HCT116 (cell line): Measurements from ENCODE around the gene ACY1. TPM values are rescaled to one million over a fixed set of nuclear protein-coding genes. Genes with fewer than 3 reads are reported as not detected.

Experiments
- ATAC-seq: fragments of 200-7000 bp; cut with Tn5 transposase; 2 replicates; pipeline ENCODE4 v1.9.1; 2020; ENCODE audit warnings: mild to moderate bottlenecking, moderate library complexity
- BruUV-seq: library from RNA; stranded (reverse); fragments of 400-500 nt; replicated peaks from 2 replicates; lab custom pipeline; 2021; lab: Mats Ljungman, UMichigan
- CTCF ChIA-PET: fragments of 300-600 bp; sonication (Branson Sonifier 250); formaldehyde crosslinking; loops from one replicate; lab custom pipeline; 2021; ENCODE audit warnings: antibody characterized with exemption; lab: Charles Lee
- POLR2A ChIA-PET: fragments of 300-600, 350-600 bp; sonication (Branson Sonifier 250); formaldehyde crosslinking; loops from one replicate; lab custom pipeline; 2021; ENCODE audit warnings: antibody characterized with exemption; lab: Charles Lee
- RAD21 ChIA-PET, 2 experiments: fragments of 300-600 bp; sonication (Branson Sonifier 250); formaldehyde crosslinking; loops; one replicate each; lab custom pipeline; 2023; ENCODE audit warnings: low total read pairs in 2 of 2; ENCODE audit not compliant: uncharacterized antibody in 2 of 2, unreplicated experiment in 2 of 2, low non-redundant PET in 1 of 2; lab: Charles Lee
- DNase-seq: peaks from one replicate; pipeline ENCODE4 v3.0.0-alpha.2; 2010; ENCODE audit warnings: low read depth, low spot score
- H2AFZ ChIP-seq: fragments of 200-600 bp; shearing (Covaris generic), sonication (generic); 2 replicates; pipeline ENCODE4 v1.6.1; 2017; ENCODE audit warnings: low read depth, mixed run types, mixed read lengths, antibody characterized with exemption, low read length; ENCODE audit not compliant: poor library complexity, severe bottlenecking
- H3K27ac ChIP-seq: 2 replicates; pipeline ENCODE4 v1.5.1; 2012; ENCODE audit warnings: low read depth, low read length
- H3K27me3 ChIP-seq: fragments of 200-600 bp; sonication (generic); 2 replicates; pipeline ENCODE4 v1.6.1; 2016; ENCODE audit warnings: mixed run types, low read length, mixed read lengths; ENCODE audit not compliant: insufficient read depth
- H3K36me3 ChIP-seq, 2 experiments: fragments of 200-500 bp in 1 of 2; fragments of 200-600 bp in 1 of 2; sonication (Bioruptor generic) in 1 of 2; sonication (generic) in 1 of 2; 2 replicates each; pipeline versions ENCODE4 v1.5.1 to v1.6.1; 2014 to 2016; ENCODE audit warnings: low read length in 2 of 2, inconsistent platforms in 1 of 2, mixed read lengths in 1 of 2, mixed run types in 1 of 2; ENCODE audit not compliant: insufficient read depth in 2 of 2, control insufficient read depth in 1 of 2
- H3K4me1 ChIP-seq, 2 experiments: fragments of 200-600 bp in 1 of 2; sonication (generic) in 1 of 2; 2 replicates each; pipeline versions ENCODE4 v1.5.1 to v1.6.1; 2012 to 2017; ENCODE audit warnings: low read length in 2 of 2, inconsistent platforms in 1 of 2, mild to moderate bottlenecking in 1 of 2, mixed read lengths in 1 of 2, mixed run types in 1 of 2, moderate library complexity in 1 of 2; ENCODE audit not compliant: insufficient read depth in 2 of 2, control insufficient read depth in 1 of 2
- H3K4me2 ChIP-seq: fragments of 200-600 bp; sonication (generic); 2 replicates; pipeline ENCODE4 v1.6.1; 2017; ENCODE audit warnings: mixed run types, low read length, mixed read lengths
- H3K4me3 ChIP-seq, 2 experiments: fragments of 200-600 bp in 1 of 2; sonication (generic) in 1 of 2; replicated peaks in 1 of 2; 2 replicates each; pipeline ENCODE4 v1.5.1; 2011 to 2016; ENCODE audit warnings: low read length in 2 of 2, control low read depth in 1 of 2, low read depth in 1 of 2, mild to moderate bottlenecking in 1 of 2, mixed read lengths in 1 of 2, mixed run types in 1 of 2
- H3K79me2 ChIP-seq: fragments of 200-600 bp; sonication (generic); 2 replicates; pipeline ENCODE4 v1.6.1; 2017; ENCODE audit warnings: mild to moderate bottlenecking, mixed run types, low read length, moderate library complexity, mixed read lengths; ENCODE audit not compliant: insufficient read depth
- H3K9ac ChIP-seq: fragments of 200-600 bp; sonication (generic); 2 replicates; pipeline ENCODE4 v1.6.1; 2016; ENCODE audit warnings: low read length, mixed read lengths
- H3K9me2 ChIP-seq: fragments of 200-600 bp; sonication (generic), shearing (Covaris generic); 2 replicates; pipeline ENCODE4 v1.6.1; 2017; ENCODE audit warnings: mixed run types, mild to moderate bottlenecking, moderate library complexity; ENCODE audit not compliant: insufficient read depth
- H3K9me3 ChIP-seq, 2 experiments: fragments of 200-500 bp in 1 of 2; fragments of 200-600 bp in 1 of 2; sonication (Bioruptor generic) in 1 of 2; sonication (generic) in 1 of 2; 2 replicates each; pipeline ENCODE4 v1.6.1; 2014 to 2017; ENCODE audit warnings: low read length in 2 of 2, mixed read lengths in 2 of 2, inconsistent platforms in 1 of 2, low read depth in 1 of 2, mild to moderate bottlenecking in 1 of 2, mixed run types in 1 of 2, moderate library complexity in 1 of 2; ENCODE audit not compliant: control insufficient read depth in 1 of 2, insufficient read depth in 1 of 2
- H4K20me1 ChIP-seq: fragments of 200-600 bp; sonication (generic), shearing (Covaris generic); 2 replicates; pipeline ENCODE4 v1.6.1; 2017; ENCODE audit warnings: mixed run types, mild to moderate bottlenecking, moderate library complexity; ENCODE audit not compliant: insufficient read depth
- CBX3 ChIP-seq: IDR thresholded peaks from 2 replicates; pipeline ENCODE4 v1.6.1; 2012; ENCODE audit warnings: low read depth
- EGR1 ChIP-seq: IDR thresholded peaks from 2 replicates; pipeline ENCODE4 v1.6.1; 2012; ENCODE audit warnings: low read depth
- ELF1 ChIP-seq: IDR thresholded peaks from 2 replicates; pipeline ENCODE4 v1.6.1; 2012; ENCODE audit warnings: low read depth, borderline replicate concordance
- FOSL1 ChIP-seq: IDR thresholded peaks from 2 replicates; pipeline ENCODE4 v1.6.1; 2012; ENCODE audit warnings: low read depth
- JUND ChIP-seq: IDR thresholded peaks from 2 replicates; pipeline ENCODE4 v1.6.1; 2012
- POLR2A ChIP-seq: IDR thresholded peaks from 2 replicates; pipeline ENCODE4 v1.7.0; 2011; ENCODE audit warnings: borderline replicate concordance; ENCODE audit not compliant: insufficient read depth, insufficient read length; ENCODE audit errors: extremely low read depth
- RAD21 ChIP-seq: IDR thresholded peaks from 2 replicates; pipeline ENCODE4 v1.6.1; 2012; ENCODE audit warnings: low read depth, mild to moderate bottlenecking
- SIN3A ChIP-seq: IDR thresholded peaks from 2 replicates; pipeline ENCODE4 v1.6.1; 2012; ENCODE audit warnings: low read depth
- SRF ChIP-seq: IDR thresholded peaks from 2 replicates; pipeline ENCODE4 v1.6.1; 2012; ENCODE audit warnings: low read depth
- TCF7L2 ChIP-seq: IDR thresholded peaks from 2 replicates; pipeline ENCODE4 v1.7.0; 2011; ENCODE audit warnings: borderline replicate concordance, inconsistent platforms; ENCODE audit not compliant: insufficient read depth, insufficient read length; ENCODE audit errors: extremely low read depth
- ZNF274 ChIP-seq: fragments of 200-500 bp; sonication (Bioruptor generic); IDR thresholded peaks from 2 replicates; pipeline ENCODE4 v1.6.1; 2014; ENCODE audit warnings: mild to moderate bottlenecking, low read depth, low read length, inconsistent platforms
- intact Hi-C: fragments of 100-400 bp; cut with micrococcal nuclease; formaldehyde crosslinking; loops from 2 replicates; pipeline ENCODE4 v1.10.0; 2022
- total RNA-seq: library from RNA; stranded (reverse); gene quantifications from one replicate; pipeline ENCODE4 v1.2.1, GENCODE V29; 2021; ENCODE audit not compliant: unreplicated experiment
- TF ChIP-seq, protein P1 (sequence below): IDR thresholded peaks from 2 replicates; pipeline ENCODE4 v1.6.1; 2012
- TF ChIP-seq, protein P2 (sequence below), 3 experiments: fragments of 200-600 bp in 1 of 3; sonication (generic) in 1 of 3; IDR thresholded peaks in 2 of 3; conservative IDR thresholded peaks in 1 of 3; 2 replicates each; pipeline ENCODE4 v1.5.1; 2012 to 2017; ENCODE audit warnings: low read depth in 2 of 3, low read length in 2 of 3, antibody characterized with exemption in 1 of 3, borderline replicate concordance in 1 of 3, control low read depth in 1 of 3, mild to moderate bottlenecking in 1 of 3, mixed read lengths in 1 of 3, mixed run types in 1 of 3, moderate library complexity in 1 of 3; ENCODE audit not compliant: insufficient read depth in 1 of 3

The ACY1 gene
- total RNA-seq, 1 experiment from 2014 or later = 73.2 TPM

DNA sequence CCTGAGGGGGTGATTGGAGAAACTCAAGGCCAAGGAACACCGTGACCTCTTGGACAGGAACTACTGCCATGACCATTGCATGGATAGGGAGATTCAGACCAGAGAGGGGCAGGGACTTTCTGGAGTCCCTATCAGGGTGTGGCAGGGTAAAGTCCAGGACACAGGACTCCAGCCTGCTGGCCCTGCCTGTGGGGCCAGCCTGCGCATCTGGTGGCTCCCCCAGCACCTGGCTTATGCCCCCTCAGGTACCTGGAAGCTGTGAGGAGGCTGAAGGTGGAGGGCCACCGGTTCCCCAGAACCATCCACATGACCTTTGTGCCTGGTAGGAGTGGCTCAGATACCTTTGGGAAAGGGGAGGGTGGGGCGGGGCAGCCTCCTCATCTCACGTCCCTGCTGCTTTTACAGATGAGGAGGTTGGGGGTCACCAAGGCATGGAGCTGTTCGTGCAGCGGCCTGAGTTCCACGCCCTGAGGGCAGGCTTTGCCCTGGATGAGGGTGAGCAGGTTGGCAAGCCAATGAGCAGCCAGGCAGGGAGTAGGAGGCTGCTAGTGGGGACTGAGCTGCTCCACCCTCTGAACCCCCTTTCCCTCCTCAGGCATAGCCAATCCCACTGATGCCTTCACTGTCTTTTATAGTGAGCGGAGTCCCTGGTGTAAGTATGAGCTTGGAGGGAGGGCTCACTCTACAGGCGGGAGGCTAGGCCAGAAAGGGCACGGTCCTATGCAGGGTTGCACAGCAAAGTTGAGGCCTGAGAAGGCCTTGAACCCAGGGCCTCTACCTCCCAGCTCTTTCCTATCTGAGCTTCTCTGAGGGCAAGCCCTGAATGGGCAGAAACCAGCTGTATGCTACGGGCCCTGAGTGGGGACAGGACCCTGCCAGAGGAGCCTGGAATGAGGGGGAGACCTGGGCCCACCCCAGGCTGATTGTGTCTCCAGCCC is 2.9 kb downstream of the ACY1 start:
- Histone ChIP-seq H3K4me3 (no peak overlapping the region), H3K4me1 (peaks cover 20 to 54% of the 10 kb centered on the region in 2 experiments), H3K9ac (no peak overlapping the region), H4K20me1 (no peaks in the 10 kb centered on the region), H3K79me2 (peaks cover 3% of the 10 kb centered on the region), H3K9me2 (no peaks in the 10 kb centered on the region), H2AFZ (no peak overlapping the region), H3K36me3 (no peaks in the 10 kb centered on the region), H3K27me3 (no peaks in the 10 kb centered on the region), H3K4me2 (peak overlapping the region; percentile 41), H3K9me3 (no peaks in the 10 kb centered on the region), H3K27ac (no peak overlapping the region)
- intact Hi-C loops = no loop called here
- RAD21 ChIA-PET = no interaction called here
- CTCF ChIA-PET = interaction anchor here (0.6 kb wide), 1 partner anchor 12 kb away, joined by 3 read pairs; the partner anchor contains the start of gene ABHD14B
- DNase-seq (no peak), ATAC-seq (no peak)
- no TSS peak for BruUV-seq
- POLR2A ChIA-PET = interaction anchor here (1.3 kb wide), 1 partner anchor 10 kb away, joined by 3 read pairs; the partner anchor contains the start of gene RPL29
- TF ChIP-seq, protein P1, sequence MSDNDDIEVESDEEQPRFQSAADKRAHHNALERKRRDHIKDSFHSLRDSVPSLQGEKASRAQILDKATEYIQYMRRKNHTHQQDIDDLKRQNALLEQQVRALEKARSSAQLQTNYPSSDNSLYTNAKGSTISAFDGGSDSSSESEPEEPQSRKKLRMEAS = no peak
- no peak for TF ChIP-seq SIN3A
- no peak for TF ChIP-seq CBX3
- no peak for TF ChIP-seq ZNF274
- TF ChIP-seq POLR2A = no peak
- no peak for TF ChIP-seq SRF
- TF ChIP-seq, protein P2, sequence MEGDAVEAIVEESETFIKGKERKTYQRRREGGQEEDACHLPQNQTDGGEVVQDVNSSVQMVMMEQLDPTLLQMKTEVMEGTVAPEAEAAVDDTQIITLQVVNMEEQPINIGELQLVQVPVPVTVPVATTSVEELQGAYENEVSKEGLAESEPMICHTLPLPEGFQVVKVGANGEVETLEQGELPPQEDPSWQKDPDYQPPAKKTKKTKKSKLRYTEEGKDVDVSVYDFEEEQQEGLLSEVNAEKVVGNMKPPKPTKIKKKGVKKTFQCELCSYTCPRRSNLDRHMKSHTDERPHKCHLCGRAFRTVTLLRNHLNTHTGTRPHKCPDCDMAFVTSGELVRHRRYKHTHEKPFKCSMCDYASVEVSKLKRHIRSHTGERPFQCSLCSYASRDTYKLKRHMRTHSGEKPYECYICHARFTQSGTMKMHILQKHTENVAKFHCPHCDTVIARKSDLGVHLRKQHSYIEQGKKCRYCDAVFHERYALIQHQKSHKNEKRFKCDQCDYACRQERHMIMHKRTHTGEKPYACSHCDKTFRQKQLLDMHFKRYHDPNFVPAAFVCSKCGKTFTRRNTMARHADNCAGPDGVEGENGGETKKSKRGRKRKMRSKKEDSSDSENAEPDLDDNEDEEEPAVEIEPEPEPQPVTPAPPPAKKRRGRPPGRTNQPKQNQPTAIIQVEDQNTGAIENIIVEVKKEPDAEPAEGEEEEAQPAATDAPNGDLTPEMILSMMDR (IDR thresholded peaks at IDR 0.05 in 2 of 3, conservative IDR thresholded peaks at IDR 0.05 in 1 of 3; ENCODE audit: borderline replicate concordance in 1 of 3, insufficient read depth in 1 of 3, low read depth in 2 of 3, low read length in 2 of 3) = no peak
- TF ChIP-seq FOSL1 = no peak
- no peak for TF ChIP-seq JUND
- TF ChIP-seq ELF1 = no peak
- TF ChIP-seq EGR1 = no peak
- TF ChIP-seq TCF7L2 = no peak
- no peak for TF ChIP-seq RAD21
